Stimulated activated CD8-positive, alpha-beta memory T cell treated with anti-CD3 and anti-CD28 coated beads, Interleukin-12 subunit alpha, Interleukin-12 subunit beta, amount 100 ng/mL, for 24 hours (primary cell): Measurements from ENCODE around the gene PRSS58.

Source experiments
- DNase-seq: peaks from one replicate; pipeline ENCODE4 v3.0.0-alpha.2; 2020; ENCODE audit errors: extremely low read depth

The PRSS58 gene

GRCh38 chr7:142257958-142258357, at the start of gene PRSS58:
PRSS58 (minus strand) TSS chr7:142258058; CDS start chr7:142257707, 351 bp downstream.
- DNase-seq = no peak

DNA sequence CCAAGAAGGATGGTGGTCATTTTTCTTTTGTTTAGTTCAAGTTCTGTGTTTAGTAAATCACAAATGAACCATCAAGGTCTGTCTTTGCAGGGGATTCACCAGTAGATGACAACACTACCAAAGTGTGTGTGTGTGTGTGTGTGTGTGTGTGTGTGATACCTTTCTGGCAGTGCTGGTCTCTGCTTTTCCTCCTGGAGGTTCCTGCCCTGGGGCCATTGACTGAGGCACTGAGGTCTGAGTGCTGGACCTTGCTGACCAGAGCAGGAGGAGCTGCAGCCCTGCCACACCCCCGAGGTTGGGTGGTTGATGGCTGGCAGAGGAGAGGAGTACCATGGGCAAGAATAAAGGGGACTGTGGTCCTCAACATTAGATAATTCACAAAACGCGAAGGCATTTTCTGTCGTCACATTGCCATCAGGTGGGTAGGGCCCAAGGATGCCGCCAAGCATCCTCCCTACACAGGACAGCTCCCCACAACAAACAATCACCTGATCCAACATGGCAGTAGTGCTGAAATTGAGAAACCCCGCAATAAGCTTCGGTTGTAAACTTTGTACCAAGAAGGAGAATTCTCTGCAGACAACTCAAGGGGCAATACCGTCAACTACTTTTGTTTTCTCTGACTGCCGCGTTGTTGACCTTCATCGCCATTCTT, 49.5 kb upstream of the PRSS58 start:
- DNase-seq = no peak

DNA sequence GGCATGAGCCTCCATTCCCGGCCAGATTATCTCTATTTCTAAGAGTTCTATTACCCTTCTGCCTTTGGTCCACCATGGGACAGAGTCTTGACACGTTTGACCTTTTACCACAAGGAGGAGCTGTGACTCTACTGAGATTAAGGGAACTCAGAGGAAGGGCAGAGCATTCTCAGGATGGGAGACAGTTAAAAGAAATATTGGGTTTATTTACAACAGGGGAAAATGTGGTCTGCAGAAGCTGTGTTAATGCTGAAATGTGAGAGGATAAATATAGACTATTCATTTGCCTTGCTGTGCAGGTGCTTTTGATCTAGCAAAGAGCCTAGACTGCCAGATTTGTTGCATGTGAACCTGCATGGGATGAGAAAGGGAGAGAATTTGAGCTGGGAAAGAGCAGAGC, 45.8 kb upstream of the PRSS58 start:
- no peak for DNase-seq

- DNase-seq = no peak
Measured at GRCh38 chr7:142301923-142302550, 44.2 kb upstream of the PRSS58 start.

DNA sequence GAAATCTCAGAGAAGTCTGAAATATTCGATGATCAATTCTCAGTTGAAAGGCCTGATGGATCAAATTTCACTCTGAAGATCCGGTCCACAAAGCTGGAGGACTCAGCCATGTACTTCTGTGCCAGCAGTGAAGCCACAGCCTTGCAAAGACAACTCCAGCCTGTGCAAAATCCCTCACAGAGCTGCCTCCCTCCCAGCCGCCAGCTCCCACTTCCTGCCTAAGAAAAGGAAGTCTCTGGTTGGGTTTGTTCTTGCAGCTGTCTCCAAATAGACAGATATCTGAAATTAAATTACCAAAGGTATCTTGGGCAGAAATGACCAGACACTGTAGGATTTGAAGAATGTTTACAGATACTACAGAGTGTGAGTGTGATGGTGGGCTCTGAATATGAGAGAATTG, 43.4 kb upstream of the PRSS58 start:
- no peak for DNase-seq

DNA sequence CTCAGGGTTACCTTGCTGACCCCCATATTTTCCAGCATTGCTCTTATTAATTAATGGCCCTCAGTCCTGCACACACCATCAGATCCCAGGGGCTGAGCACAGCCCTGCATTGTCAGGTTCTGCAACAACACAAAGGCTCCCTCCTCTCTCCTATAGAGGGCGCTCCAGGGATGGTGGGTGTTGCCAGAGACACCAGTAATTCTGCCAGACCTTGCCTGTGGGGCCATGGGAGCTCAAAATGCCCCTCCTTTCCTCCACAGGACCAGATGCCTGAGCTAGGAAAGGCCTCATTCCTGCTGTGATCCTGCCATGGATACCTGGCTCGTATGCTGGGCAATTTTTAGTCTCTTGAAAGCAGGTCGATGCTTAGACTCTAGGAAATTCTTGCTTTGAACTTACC, 42.8 kb upstream of the PRSS58 start:
- no peak for DNase-seq

- no peak for DNase-seq
Measured at GRCh38 chr7:142299237-142299781, 41.5 kb upstream of the PRSS58 start.

GRCh38 chr7:142298627-142299026, 40.8 kb upstream of the PRSS58 start:
- DNase-seq = no peak

- no peak for DNase-seq
Measured at GRCh38 chr7:142298009-142298408, 40.2 kb upstream of the PRSS58 start.

- no peak for DNase-seq
Measured at GRCh38 chr7:142280263-142280662, 22.4 kb upstream of the PRSS58 start.

GRCh38 chr7:142279601-142280000, 21.7 kb upstream of the PRSS58 start:
- DNase-seq = no peak

GRCh38 chr7:142275028-142275427, 17.2 kb upstream of the PRSS58 start:
- no peak for DNase-seq

GRCh38 chr7:142272841-142273240, 15.0 kb upstream of the PRSS58 start:
- DNase-seq = no peak

- DNase-seq = no peak
Measured at GRCh38 chr7:142263598-142264380, 5.9 kb upstream of the PRSS58 start.

DNA sequence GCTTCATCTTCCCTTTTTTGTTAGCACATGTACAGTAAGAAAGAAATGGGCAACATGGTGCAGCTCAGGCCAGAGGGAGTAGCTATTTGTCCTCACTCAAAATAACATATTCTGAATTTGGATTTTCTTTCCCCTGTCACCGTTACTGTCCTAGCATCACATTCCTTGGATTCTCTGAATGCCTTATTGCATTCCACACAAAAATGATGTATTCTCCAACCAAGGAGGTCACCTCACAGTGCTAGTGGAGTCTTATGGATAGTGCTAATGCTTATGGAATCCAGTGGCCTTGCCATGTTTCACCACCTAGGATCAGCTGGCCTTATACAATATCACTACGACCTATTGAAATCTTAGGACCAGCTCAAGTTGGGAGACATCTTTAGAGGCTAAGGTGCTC, 7.2 kb downstream of the PRSS58 start:
- DNase-seq = no peak

DNA sequence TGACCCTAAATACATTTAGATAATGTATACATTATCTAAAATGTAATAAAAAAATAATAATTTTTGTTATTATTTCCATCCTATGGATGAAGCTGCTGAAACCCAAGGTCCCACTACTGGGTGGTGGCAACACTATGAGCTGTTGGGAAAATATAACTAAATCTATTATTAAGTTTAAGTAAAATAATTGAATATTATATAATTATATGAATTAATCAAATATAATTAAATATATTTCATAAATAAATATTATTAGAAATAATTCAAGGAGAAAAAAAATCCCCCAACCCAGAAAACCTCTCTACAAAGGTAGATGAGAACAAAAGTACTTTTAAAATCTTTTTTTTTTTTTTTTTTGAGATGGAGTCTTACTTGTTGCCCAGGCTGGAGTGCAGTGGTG, 7.9 kb downstream of the PRSS58 start:
- DNase-seq = no peak

DNA sequence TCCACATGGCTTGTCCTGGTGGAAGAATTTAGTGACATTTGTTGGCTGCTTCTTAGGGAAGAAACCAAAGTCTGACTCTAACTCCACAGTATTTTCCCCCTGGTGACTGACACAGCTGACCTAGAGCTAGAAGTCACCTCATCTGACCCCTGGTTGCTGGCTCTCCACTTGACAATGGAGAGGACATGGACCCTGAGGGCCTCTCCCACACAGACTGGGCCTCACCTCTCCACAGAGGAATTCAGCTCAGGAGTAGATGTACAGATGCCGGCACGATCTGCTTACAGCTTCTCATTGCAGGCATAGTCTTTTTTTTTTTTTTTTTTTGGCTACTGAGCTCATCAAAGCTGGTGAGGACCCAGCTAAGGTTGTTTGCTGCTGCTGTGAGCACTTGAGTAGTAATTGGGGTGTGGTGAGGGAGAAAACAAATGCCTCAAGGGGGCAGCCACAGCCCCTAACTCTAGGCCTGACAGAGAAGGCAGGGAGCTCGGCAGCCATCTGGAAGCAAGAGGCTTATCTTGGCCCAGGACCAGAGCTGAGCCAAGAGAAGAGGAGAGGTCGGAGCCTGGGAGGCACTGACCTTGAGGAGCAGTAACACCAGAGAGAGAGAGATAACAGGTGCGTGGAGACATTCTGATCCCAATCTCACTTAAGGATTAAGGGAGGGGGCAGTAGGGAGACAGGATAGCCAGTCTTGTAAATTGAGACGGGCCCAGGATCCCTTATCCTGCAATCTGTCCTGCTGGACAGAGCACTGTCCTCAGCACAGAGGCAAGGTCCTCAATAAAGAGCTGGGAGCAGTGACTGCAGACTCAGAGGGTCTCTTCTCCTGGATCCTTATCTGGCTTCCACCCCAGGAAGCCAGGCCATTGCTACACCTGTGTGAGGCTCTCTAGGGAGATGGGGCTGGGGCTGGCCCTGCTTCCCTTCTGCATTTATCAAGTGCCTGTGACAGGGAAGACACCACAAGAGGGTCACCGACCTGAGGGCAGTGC, 9.4 kb downstream of the PRSS58 start:
- no peak for DNase-seq

GRCh38 chr7:142243823-142244222, 14.0 kb downstream of the PRSS58 start:
- no peak for DNase-seq

DNA sequence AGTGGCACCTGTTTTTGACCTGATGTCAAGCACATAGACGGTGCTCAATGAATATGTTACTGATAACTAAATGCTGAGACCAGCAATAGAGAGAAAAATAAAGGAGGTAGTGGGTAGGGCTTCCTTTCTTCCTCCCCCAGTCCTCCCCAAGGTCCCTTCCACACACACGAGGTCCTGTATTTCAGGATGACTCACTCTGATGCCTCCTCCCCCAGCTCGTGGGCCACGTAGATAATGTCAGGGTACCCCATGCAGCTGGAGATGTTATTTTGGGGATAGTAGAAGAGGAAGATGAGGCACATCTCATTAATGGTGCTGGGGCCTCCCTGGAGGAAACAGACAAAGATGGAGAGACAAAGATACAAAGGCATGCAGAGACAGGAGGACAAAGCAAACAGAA, 17.3 kb downstream of the PRSS58 start:
- DNase-seq = no peak

DNA sequence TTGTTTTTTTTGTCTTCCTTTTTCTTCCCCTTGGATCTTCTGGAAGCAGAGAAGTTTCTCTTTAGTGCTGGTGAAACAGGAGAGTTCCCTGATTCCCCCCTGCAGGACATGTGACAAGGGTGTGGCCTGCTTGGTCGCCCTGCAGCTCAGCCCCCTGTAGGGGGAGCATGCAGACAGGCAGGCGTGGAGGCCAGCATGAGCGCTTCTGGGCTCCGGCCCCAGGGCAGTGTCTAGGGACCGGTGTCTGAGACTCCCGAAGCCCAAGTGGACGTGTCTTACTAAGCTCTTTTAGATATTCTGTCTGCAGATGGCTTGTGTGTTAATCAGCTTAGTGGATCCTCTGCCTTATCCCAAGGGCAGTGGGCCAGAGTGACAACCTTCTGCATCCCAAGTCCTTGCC, 26.1 kb downstream of the PRSS58 start:
- no peak for DNase-seq

DNA sequence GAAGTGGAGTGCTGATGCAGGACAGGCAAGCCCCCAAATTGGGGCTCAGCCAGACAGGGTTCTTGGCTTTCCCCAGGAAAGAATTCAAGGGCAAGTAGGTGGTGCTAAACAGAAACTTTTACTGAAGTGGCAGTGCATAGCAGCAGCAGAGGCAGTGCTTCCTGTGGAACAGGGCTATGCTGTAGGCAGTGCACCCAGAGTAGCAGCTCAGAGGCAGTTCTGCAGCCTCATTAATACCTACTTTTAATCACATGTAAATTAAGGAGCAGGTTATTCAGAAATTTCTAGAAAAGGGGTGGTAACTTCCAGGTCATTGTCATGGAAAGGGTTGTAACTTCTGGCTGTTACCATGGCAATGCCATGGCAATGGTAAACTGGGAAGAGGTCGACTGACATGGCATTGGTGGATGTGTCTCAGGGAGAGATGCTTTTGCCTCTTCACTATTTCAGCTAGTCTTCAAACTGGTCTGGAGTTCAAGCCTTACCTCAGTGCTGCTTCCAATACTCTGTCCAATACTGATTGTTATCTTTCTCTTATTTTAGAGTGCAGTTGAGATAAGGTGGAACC, 29.2 kb downstream of the PRSS58 start:
- DNase-seq = no peak
